ENCODE measurements around the gene RALGPS1. TPM values are rescaled to one million over a fixed set of nuclear protein-coding genes. Genes with fewer than 3 reads are reported as not detected.

The RALGPS1 gene
- total RNA-seq, 4 donors from 2014 or later, result 3.3 to 9.8 (median 6.7) TPM

DNA sequence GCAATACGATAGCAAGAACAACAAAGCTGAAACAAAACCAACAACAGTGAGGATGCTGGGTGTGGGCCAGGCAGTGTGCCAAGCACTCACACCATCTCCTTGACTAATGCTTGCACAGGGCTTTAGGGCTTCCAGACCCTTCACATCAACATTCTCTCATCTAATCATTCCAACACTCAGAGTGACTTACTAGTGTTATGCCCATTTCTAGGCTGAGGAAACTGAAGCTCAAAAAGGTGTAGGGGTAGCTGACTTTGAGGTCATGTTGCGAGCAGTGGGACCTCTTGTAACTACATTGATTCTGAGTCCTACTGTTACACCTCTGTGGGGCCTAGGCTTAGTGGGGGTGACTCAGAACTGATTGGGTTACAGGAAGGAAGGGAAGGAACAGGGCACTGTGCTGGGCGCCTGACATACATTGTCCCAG lies 198.2 kb downstream of the RALGPS1 start:
- no peaks in the 10 kb centered on the region for H3K27me3 ChIP-seq
- DNase-seq (ENCODE audit: low spot score in 2 of 2), result no peak
- peaks cover 0 to 47% (median 10%) of the 10 kb centered on the region in 4 donors for H3K4me1 ChIP-seq
- H3K4me3 ChIP-seq, result no peak overlapping the region
- no peaks in the 10 kb centered on the region for H3K9me3 ChIP-seq
- TF ChIP-seq POLR2A (IDR thresholded peaks at IDR 0.05) (no peak), EP300 (IDR thresholded peaks at IDR 0.05) (no peak)
- TF ChIP-seq, protein P1, sequence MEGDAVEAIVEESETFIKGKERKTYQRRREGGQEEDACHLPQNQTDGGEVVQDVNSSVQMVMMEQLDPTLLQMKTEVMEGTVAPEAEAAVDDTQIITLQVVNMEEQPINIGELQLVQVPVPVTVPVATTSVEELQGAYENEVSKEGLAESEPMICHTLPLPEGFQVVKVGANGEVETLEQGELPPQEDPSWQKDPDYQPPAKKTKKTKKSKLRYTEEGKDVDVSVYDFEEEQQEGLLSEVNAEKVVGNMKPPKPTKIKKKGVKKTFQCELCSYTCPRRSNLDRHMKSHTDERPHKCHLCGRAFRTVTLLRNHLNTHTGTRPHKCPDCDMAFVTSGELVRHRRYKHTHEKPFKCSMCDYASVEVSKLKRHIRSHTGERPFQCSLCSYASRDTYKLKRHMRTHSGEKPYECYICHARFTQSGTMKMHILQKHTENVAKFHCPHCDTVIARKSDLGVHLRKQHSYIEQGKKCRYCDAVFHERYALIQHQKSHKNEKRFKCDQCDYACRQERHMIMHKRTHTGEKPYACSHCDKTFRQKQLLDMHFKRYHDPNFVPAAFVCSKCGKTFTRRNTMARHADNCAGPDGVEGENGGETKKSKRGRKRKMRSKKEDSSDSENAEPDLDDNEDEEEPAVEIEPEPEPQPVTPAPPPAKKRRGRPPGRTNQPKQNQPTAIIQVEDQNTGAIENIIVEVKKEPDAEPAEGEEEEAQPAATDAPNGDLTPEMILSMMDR (IDR thresholded peaks at IDR 0.05), result no peak
- H3K27ac ChIP-seq, result peak overlapping the region in 2 of 4 donors; percentile 64 to 72
- 68 to 82% methylated on average over 3 of the region's 3 CpGs for WGBS, 2 donors
- H3K36me3 ChIP-seq, result peaks cover 0 to 11% (median 0%) of the 10 kb centered on the region in 3 donors

DNA sequence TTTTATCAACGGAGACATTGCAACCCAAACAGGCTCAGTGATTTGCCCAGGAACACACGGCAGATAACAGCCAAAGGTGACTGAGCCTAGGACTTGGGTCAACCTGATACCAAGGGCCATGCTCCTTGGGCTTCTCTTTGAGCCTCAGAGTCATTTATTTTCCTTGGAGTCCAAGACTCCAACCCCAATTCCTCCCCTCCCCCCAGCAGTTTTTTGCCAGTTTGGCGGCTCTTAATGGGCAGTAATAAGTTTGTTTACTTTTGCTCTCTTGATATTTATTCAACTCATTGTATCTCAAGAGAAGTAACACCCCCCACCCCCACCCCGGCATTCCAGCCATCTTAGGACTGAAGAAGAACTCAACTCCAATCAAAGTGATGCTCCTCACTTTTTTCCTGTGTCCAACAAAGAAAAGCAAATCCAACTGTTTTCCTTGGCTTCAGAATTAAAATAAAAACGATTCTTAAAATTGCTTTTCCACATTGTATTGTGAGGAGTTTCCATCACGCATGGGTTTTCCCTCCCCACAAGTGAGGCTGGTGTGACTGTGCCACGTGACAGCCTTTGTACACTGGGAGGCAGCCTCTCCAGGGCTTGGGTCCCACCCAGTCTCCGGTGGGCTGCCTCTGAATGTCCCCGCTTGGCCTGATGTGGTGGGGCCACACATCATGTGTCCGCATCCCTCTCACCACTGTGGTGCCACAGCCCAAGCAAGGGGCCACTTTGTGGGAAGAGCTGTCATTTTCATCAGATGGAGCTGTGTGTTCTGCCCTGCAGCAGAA lies 198.8 kb downstream of the RALGPS1 start:
- Histone ChIP-seq H3K4me3 (no peak overlapping the region), H3K27ac (peak overlapping the region in 2 of 4 donors; percentile 64 to 72), H3K9me3 (no peaks in the 10 kb centered on the region), H3K27me3 (no peaks in the 10 kb centered on the region), H3K36me3 (peaks cover 0 to 4% (median 0%) of the 10 kb centered on the region in 3 donors), H3K4me1 (peaks cover 0 to 47% (median 12%) of the 10 kb centered on the region in 4 donors)
- TF ChIP-seq POLR2A (IDR thresholded peaks at IDR 0.05) (no peak), EP300 (IDR thresholded peaks at IDR 0.05) (no peak)
- TF ChIP-seq, protein P1 (IDR thresholded peaks at IDR 0.05), result no peak
- WGBS, 2 donors, result 65 to 71% methylated on average over 10 of the region's 10 CpGs
- DNase-seq (ENCODE audit: low spot score in 2 of 2), result no peak

DNA sequence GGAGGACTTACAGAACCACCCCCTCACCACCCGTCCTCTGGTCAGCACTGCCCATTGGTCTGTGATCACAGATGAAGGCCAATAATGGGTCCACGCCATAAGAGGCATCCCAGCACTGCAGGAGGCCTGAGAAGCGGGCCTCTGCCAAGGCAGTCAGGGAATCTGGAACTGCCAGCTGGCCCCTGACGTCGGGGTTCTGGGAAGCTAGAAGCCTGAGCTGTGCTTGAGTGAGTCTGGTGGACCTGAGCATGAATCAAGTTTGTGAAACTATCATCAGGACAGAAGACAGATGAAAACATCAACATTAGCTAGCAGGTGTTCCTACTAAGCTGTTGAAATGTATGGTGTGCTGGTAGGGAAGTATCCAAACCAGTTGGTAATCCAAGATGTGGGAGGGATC lies 200.0 kb downstream of the RALGPS1 start:
- TF ChIP-seq, protein P1 (IDR thresholded peaks at IDR 0.05), result no peak
- TF ChIP-seq EP300 (IDR thresholded peaks at IDR 0.05), result peak in 1 of 2 donors; percentile 4
- Histone ChIP-seq H3K27me3 (no peaks in the 10 kb centered on the region), H3K9me3 (no peaks in the 10 kb centered on the region), H3K4me3 (no peak overlapping the region), H3K27ac (peak overlapping the region in 1 of 4 donors; percentile 72), H3K4me1 (peaks cover 0 to 59% (median 15%) of the 10 kb centered on the region in 4 donors), H3K36me3 (no peaks in the 10 kb centered on the region)
- DNase-seq (ENCODE audit: low spot score in 2 of 2), result no peak
- WGBS, 2 donors, result 81 to 95% methylated on average over 5 of the region's 5 CpGs

DNA sequence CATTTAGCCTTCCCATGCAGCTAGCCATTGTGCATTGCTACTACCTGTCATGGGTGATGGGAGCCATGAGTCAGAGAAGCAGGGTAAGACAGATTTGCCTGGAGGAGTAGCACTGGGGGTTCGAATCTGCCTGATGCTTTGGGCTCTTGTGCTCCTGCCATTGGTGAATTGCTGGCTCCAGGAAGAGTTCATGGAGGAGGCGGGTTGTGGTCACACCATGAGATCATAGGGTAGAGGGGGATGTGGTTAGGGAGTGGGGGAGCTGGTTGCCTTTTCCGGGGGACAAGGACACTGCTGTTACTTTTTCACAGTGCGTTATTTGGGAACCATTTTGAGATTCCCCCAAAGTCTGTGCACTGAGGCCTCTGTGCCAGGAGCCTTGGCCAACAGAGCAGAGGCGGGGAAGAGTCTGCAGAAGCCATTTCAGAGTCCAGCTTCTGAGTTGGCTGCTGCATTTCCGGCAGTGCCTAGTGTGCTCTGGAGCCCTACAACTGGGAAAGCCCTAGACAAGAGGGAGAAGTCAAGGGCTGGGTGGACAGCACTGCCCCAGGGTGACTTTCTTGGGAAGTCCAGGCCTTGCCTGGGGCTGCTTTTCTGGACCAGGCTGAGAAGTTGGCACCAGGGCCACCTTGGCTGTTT lies 201.6 kb downstream of the RALGPS1 start:
- no peak for DNase-seq (ENCODE audit: low spot score in 2 of 2)
- Histone ChIP-seq H3K27me3 (no peaks in the 10 kb centered on the region), H3K4me1 (peaks cover 0 to 69% (median 21%) of the 10 kb centered on the region in 4 donors), H3K4me3 (no peak overlapping the region), H3K9me3 (no peaks in the 10 kb centered on the region), H3K27ac (peak overlapping the region in 2 of 4 donors; percentile 33 to 94), H3K36me3 (no peaks in the 10 kb centered on the region)
- whole genome bisulfite sequencing, 2 donors, result 83 to 88% methylated on average over 4 to 6 of the region's 6 CpGs
- no peak for TF ChIP-seq EP300 (IDR thresholded peaks at IDR 0.05)

DNA sequence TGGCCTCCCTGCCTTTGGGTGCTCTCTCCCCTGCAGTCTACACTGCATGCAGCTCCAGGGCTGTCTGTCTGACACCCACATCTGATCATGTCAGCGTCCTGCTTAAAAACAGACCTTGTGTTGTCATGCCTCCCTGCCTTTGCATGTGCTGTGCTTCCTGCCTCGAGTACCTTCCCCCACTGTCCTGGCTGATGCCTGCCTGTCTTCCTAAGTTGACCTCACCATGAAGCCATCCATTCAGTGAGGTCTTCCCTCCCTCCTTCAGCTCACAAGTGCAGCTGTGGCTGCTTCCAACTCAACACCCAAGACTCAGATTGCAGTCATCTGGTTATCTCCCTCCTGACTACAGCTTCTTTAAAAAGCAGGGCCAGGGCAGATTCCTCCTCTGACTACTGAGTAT lies 202.4 kb downstream of the RALGPS1 start:
- H3K36me3 ChIP-seq, result no peaks in the 10 kb centered on the region
- peaks cover 0 to 76% (median 22%) of the 10 kb centered on the region in 4 donors for H3K4me1 ChIP-seq
- H3K27ac ChIP-seq, result peak overlapping the region in 1 of 4 donors; percentile 94
- no peak for DNase-seq (ENCODE audit: low spot score in 2 of 2)
- no peaks in the 10 kb centered on the region for H3K27me3 ChIP-seq
- 31 to 53% methylated on average over 2 of the region's 2 CpGs for WGBS, 2 donors
- TF ChIP-seq EP300 (IDR thresholded peaks at IDR 0.05) (no peak), POLR2A (IDR thresholded peaks at IDR 0.05) (no peak)
- TF ChIP-seq, protein P1 (IDR thresholded peaks at IDR 0.05), result no peak
- H3K9me3 ChIP-seq, result no peaks in the 10 kb centered on the region
- H3K4me3 ChIP-seq, result no peak overlapping the region

Measured in tibial nerve (tissue), 4 donors.